GM13976 (cell line): ENCODE data around the gene FLT3LG.
"Not testable (repeated sequence)": the region's sequence is repeated elsewhere in the genome, so short reads cannot be mapped to it uniquely, and the experiment has no call there.

Experiments
- DNase-seq: peaks from one replicate; pipeline ENCODE4 v3.0.0; 2012; ENCODE audit warnings: low spot score
- in situ Hi-C: fragments of 300-500 bp; cut with MboI; formaldehyde crosslinking; loops from one replicate; pipeline ENCODE4 v1.12.0; 2022; ENCODE audit warnings: low sequenced_read_pairs, mixed read lengths, inconsistent platforms; ENCODE audit not compliant: unreplicated experiment
- TF ChIP-seq, protein P1 (sequence below): IDR thresholded peaks from 2 replicates; pipeline ENCODE4 v1.5.1; 2012; ENCODE audit warnings: borderline replicate concordance, mild to moderate bottlenecking; ENCODE audit not compliant: insufficient read depth; ENCODE audit errors: extremely low read depth, missing control alignments, control extremely low read depth

FLT3LG gene

DNA sequence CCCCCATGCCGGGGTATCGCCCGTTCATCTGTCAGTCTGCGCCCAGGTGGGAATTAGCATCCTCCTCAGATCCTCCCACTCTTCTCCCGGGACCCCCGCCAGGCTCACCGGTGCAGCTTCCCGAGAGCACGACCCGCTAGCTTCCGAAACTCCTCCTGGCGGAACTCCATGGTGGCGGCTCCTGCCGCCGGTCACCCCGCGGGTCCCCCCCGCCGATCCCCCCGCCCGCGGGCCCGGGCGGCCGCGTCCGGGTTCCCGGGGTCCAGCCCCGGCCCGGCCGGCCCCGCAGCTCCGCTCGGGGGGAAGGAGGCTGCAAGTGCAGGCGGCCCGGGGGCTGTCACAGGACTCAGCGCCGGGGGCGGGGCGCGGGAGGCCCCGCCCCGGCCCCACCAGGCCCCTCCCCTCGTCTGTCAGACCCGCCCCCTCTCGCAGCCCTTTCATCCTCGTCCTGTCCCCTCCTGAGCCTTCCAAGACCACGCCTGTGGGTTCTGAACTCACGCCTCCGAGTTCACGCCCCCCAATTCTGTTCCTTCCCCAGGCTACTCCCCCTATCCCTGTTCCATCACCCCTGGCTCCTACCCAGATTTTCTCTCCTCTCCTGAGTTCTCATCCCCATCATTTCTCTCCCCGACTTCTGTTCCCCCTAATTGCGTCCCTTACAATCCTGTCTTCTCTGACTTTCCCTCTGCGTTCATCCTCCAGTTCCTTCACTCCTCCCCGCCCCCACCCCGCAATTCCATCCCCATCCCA is 32.6 kb upstream of the FLT3LG start, which contains the start of gene SLC17A7:
Gene SLC17A7 (minus strand): TSS at position 318 of the 750 bp plus-strand sequence. CDS start 148 bp downstream, at position 170.
- in situ Hi-C loops: loop anchor here (25.0 kb wide), 1 partner anchor 179 kb away; no protein-coding TSS in a partner anchor
- TF ChIP-seq, protein P1, sequence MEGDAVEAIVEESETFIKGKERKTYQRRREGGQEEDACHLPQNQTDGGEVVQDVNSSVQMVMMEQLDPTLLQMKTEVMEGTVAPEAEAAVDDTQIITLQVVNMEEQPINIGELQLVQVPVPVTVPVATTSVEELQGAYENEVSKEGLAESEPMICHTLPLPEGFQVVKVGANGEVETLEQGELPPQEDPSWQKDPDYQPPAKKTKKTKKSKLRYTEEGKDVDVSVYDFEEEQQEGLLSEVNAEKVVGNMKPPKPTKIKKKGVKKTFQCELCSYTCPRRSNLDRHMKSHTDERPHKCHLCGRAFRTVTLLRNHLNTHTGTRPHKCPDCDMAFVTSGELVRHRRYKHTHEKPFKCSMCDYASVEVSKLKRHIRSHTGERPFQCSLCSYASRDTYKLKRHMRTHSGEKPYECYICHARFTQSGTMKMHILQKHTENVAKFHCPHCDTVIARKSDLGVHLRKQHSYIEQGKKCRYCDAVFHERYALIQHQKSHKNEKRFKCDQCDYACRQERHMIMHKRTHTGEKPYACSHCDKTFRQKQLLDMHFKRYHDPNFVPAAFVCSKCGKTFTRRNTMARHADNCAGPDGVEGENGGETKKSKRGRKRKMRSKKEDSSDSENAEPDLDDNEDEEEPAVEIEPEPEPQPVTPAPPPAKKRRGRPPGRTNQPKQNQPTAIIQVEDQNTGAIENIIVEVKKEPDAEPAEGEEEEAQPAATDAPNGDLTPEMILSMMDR: no peak
- peak; percentile 85 for DNase-seq

- in situ Hi-C loops: loop anchor here (25.0 kb wide), 1 partner anchor 180 kb away; no protein-coding TSS in a partner anchor
- DNase-seq: no peak
- TF ChIP-seq, protein P1: no peak
These were observed 32.1 kb upstream of the FLT3LG start for GRCh38 chr19:49441960-49442350.

DNA sequence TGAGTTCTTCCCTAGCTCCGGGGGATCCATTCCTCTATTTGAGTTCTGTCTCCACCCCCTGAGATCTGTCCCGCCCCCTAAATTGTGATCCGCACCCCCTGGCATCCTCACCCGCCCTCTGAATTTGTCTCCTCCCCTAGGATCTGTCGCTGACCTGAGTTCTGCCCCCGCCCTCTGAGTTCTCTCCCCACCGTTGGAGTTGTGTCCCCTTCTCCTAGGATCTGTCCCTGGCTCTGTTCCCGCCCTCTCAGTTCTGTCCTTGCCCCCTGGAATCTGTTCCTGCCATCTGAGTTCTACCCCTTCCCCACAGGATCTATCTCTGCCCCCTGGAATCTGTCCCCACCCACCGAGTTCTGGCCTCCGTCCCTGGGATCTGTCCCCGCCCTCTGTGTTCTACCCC is 31.7 kb upstream of the FLT3LG start:
- in situ Hi-C loops: loop anchor here (25.0 kb wide), 1 partner anchor 180 kb away; no protein-coding TSS in a partner anchor
- DNase-seq: no peak
- TF ChIP-seq, protein P1: no peak

- TF ChIP-seq, protein P1: no peak
- DNase-seq: peak; percentile 84
- in situ Hi-C loops: loop anchor here (25.0 kb wide), 1 partner anchor 181 kb away; no protein-coding TSS in a partner anchor
These were observed 31.1 kb upstream of the FLT3LG start for GRCh38 chr19:49442771-49443365.

DNA sequence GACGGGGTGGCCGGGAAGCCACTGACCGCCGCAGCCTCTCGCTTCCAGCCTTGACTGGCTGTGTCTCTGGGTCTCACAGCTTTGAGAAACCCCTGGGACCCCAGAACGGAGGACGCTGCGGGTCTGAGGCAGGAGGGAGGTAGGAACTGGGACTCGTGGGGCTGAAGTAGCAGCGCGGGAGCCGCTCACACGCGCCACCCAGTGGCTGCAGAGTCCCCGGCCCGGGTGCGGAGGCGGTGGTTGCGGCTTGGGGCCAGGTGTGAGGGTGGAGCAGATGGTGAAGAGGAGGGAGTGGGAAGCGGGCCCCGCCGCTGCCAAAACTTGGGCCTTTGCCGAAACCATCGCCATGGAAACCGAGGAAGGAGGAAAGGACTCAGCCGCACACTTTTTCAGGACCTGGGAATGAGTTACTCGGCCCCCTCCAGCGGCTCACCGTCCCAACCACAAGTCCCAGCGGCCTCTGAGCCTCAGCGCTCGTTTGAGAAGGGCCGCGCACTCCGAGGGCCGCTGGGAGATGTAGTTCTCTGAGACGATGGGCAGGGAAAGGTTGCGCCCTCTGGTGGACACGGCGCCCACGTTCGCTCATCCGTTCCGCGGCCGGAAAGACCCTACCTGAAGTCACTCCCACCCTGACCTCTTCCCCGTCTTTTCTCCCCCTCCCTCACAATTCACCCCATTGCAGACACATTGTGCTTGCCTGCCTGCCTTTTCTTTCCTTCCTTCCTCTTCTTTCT is 30.5 kb upstream of the FLT3LG start:
- TF ChIP-seq, protein P1: peak; percentile 98
- DNase-seq: peak; percentile 92
- in situ Hi-C loops: loop anchor here (25.0 kb wide), 1 partner anchor 181 kb away; no protein-coding TSS in a partner anchor

GRCh38 chr19:49444100-49444700 is 29.8 kb upstream of the FLT3LG start:
- in situ Hi-C loops: loop anchor here (25.0 kb wide), 1 partner anchor 182 kb away; no protein-coding TSS in a partner anchor
- DNase-seq: not testable (repeated sequence)
